Measurements from ENCODE around the gene HPCAL1. TPM values are rescaled to one million over a fixed set of nuclear protein-coding genes. Genes with fewer than 3 reads are reported as not detected.

HPCAL1 gene
- total RNA-seq, 1 donor from 2014 or later: 9.0 TPM

- TF ChIP-seq CTCF (IDR thresholded peaks at IDR 0.05; ENCODE audit: insufficient read depth, low read length, severe bottlenecking): no peak
- no peaks in the 10 kb centered on the region for H3K27me3 ChIP-seq (ENCODE audit: control insufficient read depth, insufficient read depth, low read length)
- FAIRE-seq (no peak), DNase-seq (ENCODE audit: low read depth) (no peak)
- H3K36me3 ChIP-seq (ENCODE audit: control insufficient read depth, insufficient read depth, low read length): no peaks in the 10 kb centered on the region
- H3K4me3 ChIP-seq (ENCODE audit: low read depth, low read length): no peak overlapping the region
Measured at GRCh38 chr2:10356439-10356811, 53.7 kb downstream of the HPCAL1 start.

- Histone ChIP-seq H3K36me3 (ENCODE audit: control insufficient read depth, insufficient read depth, low read length) (no peaks in the 10 kb centered on the region), H3K27me3 (ENCODE audit: control insufficient read depth, insufficient read depth, low read length) (no peaks in the 10 kb centered on the region), H3K4me3 (ENCODE audit: low read depth, low read length) (no peak overlapping the region)
- no peak for TF ChIP-seq CTCF (IDR thresholded peaks at IDR 0.05; ENCODE audit: insufficient read depth, low read length, severe bottlenecking)
- FAIRE-seq (no peak), DNase-seq (ENCODE audit: low read depth) (no peak)
Measured at GRCh38 chr2:10357193-10358169, 54.8 kb downstream of the HPCAL1 start.

- no peak for DNase-seq (ENCODE audit: low read depth)
- Histone ChIP-seq H3K36me3 (ENCODE audit: control insufficient read depth, insufficient read depth, low read length) (no peaks in the 10 kb centered on the region), H3K4me3 (ENCODE audit: low read depth, low read length) (no peak overlapping the region), H3K27me3 (ENCODE audit: control insufficient read depth, insufficient read depth, low read length) (no peaks in the 10 kb centered on the region)
- TF ChIP-seq CTCF (IDR thresholded peaks at IDR 0.05; ENCODE audit: insufficient read depth, low read length, severe bottlenecking): no peak
- FAIRE-seq: no peak
Measured at GRCh38 chr2:10359246-10359645, 56.5 kb downstream of the HPCAL1 start.

- no peak for FAIRE-seq
- no peak for DNase-seq (ENCODE audit: low read depth)
Measured at GRCh38 chr2:10359731-10360329, 57.1 kb downstream of the HPCAL1 start.

GRCh38 chr2:10360460-10360849 is 57.8 kb downstream of the HPCAL1 start:
- Histone ChIP-seq H3K4me3 (ENCODE audit: low read depth, low read length) (no peak overlapping the region), H3K27me3 (ENCODE audit: control insufficient read depth, insufficient read depth, low read length) (no peaks in the 10 kb centered on the region), H3K36me3 (ENCODE audit: control insufficient read depth, insufficient read depth, low read length) (no peaks in the 10 kb centered on the region)
- TF ChIP-seq CTCF (IDR thresholded peaks at IDR 0.05; ENCODE audit: insufficient read depth, low read length, severe bottlenecking): no peak
- FAIRE-seq: no peak
- no peak for DNase-seq (ENCODE audit: low read depth)

More at GRCh38 chr2:10359731-10360329, 57.1 kb downstream of the HPCAL1 start:
- no peak for TF ChIP-seq CTCF (IDR thresholded peaks at IDR 0.05; ENCODE audit: insufficient read depth, low read length, severe bottlenecking)
- H3K36me3 ChIP-seq (ENCODE audit: control insufficient read depth, insufficient read depth, low read length): no peaks in the 10 kb centered on the region
- no peak overlapping the region for H3K4me3 ChIP-seq (ENCODE audit: low read depth, low read length)
- no peaks in the 10 kb centered on the region for H3K27me3 ChIP-seq (ENCODE audit: control insufficient read depth, insufficient read depth, low read length)

Data from bronchial epithelial cell (primary cell).